ENCODE data around the gene TPRG1L.

TPRG1L gene

GRCh38 chr1:3630161-3630611 lies 5.4 kb downstream of the TPRG1L start:
- DNase-seq: no peak

- DNase-seq: no peak
These were observed 6.1 kb downstream of the TPRG1L start for GRCh38 chr1:3630914-3631313.

GRCh38 chr1:3631320-3632260 lies 6.8 kb downstream of the TPRG1L start:
- DNase-seq: no peak

- no peak for DNase-seq
These were observed 7.5 kb downstream of the TPRG1L start for GRCh38 chr1:3632298-3632697.

- DNase-seq: no peak
These were observed 8.0 kb downstream of the TPRG1L start for GRCh38 chr1:3632716-3633343.

- no peak for DNase-seq
These were observed 8.7 kb downstream of the TPRG1L start for GRCh38 chr1:3633344-3634058.

- no peak for DNase-seq
These were observed 9.4 kb downstream of the TPRG1L start for GRCh38 chr1:3634059-3634800.

- DNase-seq: no peak
These were observed 11.3 kb downstream of the TPRG1L start for GRCh38 chr1:3636080-3636479.

- DNase-seq: no peak
These were observed 11.7 kb downstream of the TPRG1L start for GRCh38 chr1:3636531-3636930.

- no peak for DNase-seq
These were observed 13.2 kb downstream of the TPRG1L start for GRCh38 chr1:3638027-3638426.

GRCh38 chr1:3638676-3639075 lies 13.9 kb downstream of the TPRG1L start:
- no peak for DNase-seq

GRCh38 chr1:3639397-3639911 lies 14.6 kb downstream of the TPRG1L start:
- no peak for DNase-seq

- DNase-seq: no peak
These were observed 15.5 kb downstream of the TPRG1L start for GRCh38 chr1:3640121-3640837.

- no peak for DNase-seq
These were observed 16.4 kb downstream of the TPRG1L start for GRCh38 chr1:3641046-3641760.

GRCh38 chr1:3641816-3642215 lies 17.0 kb downstream of the TPRG1L start:
- no peak for DNase-seq

- no peak for DNase-seq
These were observed 18.3 kb downstream of the TPRG1L start for GRCh38 chr1:3642919-3643675.

GRCh38 chr1:3644273-3644672 lies 19.5 kb downstream of the TPRG1L start:
- no peak for DNase-seq

GRCh38 chr1:3645247-3645646 lies 20.4 kb downstream of the TPRG1L start:
- no peak for DNase-seq

GRCh38 chr1:3645666-3646355 lies 21.0 kb downstream of the TPRG1L start:
- no peak for DNase-seq

- no peak for DNase-seq
These were observed 21.8 kb downstream of the TPRG1L start for GRCh38 chr1:3646596-3646995.

Measured in activated CD4-positive, alpha-beta T cell treated with anti-CD3 and anti-CD28 coated beads, Interleukin-2, amount 50 U/mL, for 1 hour (primary cell).